ENCODE measurements around the gene L1CAM.

The L1CAM gene

DNA sequence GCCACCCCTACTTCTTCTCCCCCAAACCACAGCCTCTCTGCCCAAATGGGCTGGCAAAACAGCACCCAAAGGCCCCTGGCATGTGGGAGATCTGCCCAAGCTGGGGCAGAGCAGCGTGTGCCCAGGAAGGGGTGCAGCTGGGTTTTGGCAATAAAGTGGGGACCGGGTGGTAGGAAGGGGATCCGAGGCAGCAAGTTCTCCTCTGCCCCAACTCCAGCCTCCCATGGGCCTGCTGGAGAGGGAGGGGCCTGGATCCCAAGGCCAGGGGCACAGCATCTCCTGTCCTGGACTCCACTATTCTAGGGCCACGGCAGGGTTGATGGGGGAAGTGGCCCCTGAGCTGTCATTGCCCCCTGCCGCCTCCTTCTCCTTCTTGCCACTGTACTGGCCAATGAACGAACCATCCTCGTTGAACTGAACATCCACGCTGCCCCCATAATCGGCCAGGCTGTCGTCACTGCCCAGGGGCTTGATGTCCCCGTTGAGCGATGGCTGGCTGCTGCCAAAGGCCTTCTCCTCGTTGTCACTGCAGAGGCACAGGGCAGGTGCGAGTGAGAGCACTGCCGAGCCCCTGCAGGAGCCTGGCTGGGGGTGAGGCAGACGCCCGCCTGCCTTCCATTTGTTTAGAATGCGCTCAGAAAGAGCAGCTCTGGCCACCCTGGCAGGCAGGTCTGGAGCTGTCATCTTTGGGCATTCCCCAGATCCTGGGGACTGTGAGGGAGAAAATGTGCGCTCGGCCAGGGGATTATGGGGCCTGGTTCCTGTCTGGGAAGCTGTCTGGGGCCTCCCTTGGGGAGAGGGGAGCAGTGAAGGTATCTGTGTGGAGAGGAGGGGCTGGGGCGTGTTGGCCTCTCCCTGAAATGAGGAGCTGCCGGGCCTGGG, 23.4 kb downstream of the L1CAM start:
- DNase-seq = no peak

DNA sequence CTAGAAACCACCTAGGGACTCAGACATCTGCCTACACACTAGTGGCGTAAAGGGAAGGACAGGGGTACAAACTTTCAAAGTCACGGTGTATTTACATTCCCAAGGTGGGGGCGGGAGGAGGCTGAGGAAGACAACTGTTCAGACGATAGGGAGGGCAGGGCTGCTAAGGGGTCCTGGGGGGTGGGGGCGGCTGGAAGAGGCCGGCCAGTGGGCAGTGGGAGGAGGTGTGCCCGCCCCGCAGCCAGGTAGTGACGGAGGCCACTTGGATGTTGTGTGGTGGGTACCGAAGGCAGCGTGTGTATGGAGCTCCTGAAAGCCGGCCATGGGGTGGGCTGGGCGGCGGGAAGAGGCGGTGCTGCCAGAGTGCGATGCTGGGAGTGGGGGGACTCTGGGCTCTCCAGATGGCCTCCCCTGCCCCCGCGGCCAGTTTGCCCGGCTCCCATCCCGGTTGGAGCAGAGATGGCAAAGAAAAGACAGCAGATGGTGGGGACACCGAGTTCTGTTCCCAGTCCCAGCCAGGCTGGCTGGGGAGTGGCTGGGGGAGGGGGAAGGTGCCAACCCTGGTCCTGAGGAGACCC, 24.2 kb downstream of the L1CAM start:
- no peak for DNase-seq

DNA sequence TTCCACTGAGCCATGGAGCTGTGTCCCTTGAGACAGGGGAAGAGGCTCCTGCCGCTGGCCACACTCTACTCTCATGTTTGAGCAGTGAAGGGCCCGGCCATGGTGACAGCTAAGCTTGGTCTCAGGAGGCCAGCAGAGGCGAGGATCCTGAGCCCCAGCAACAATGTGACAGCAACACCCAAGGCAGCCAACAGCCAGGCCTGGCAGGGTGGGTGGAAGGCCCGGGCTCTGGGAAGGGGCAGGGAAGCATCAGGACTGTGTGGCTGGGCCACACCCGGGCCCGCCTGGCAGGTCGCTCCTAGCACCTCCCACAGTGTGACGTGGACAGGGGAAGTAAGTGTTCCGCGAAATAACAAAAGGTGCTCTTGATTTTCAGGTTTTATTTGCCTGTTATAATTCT, 24.8 kb downstream of the L1CAM start:
- no peak for DNase-seq

DNA sequence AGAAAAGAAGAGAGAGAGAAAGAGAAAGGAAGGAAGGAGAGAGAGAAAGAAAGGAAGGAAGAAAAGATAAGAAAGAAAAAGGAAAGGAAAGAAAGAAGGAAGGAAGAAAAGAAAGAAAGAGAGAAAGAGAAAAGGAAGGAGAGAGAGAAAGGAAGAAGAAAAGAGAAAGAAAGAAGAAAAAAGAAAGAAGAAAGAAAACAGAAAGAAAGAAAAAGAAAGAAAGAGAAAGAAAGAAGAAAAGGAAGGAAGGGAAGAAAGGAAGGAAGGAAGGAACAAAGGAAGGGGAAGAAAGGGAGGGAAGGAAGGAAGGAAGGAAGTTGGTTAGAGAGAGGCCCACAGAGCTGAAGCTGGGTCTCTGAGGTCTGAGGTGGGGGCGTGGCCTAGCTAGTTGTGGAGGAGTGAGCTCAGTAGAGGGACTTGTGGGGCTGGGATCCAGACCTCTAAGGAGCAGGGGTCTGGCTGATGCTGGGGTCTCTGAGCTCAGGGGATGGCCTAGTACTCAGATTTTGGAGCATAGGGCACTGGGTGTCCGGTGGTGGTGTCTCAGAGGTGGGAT, 28.5 kb downstream of the L1CAM start:
- no peak for DNase-seq

DNA sequence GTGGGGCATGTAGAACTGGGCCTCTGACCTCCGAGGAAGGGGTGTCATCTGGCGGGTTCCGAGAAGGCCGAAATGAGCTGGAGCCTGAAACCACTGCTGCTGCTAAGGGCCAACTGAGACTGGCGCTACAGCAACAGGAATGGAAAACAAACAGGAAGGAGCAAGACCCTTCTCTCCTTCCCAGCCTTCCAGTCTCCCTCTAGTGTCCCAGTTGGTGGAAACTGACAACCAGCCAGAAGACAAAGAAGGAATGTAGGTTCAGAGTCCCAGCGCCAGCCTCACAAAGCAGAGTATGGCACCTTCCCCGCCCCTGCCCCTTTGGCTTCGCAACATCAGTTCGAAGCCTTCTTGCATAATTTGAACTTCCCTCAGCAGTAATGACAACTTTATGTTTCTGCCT, 31.3 kb downstream of the L1CAM start:
- DNase-seq = no peak

DNA sequence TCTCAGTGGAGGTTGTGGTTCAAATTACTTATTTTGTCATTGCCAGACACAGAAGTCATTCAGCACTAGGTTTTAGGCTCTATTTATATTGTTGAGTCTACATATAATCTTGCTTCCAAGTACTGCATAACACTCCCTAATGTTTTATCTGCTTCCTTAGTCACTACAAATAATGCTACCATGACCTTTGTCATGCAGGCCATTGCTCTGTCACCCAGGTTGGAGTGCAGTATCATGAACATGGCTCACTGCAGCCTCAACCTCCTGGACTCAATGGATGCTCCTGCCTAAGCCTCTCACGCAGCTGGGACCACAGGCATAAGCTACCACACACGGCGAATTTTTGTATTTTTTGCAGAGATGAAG, 32.1 kb downstream of the L1CAM start:
- DNase-seq = no peak

DNA sequence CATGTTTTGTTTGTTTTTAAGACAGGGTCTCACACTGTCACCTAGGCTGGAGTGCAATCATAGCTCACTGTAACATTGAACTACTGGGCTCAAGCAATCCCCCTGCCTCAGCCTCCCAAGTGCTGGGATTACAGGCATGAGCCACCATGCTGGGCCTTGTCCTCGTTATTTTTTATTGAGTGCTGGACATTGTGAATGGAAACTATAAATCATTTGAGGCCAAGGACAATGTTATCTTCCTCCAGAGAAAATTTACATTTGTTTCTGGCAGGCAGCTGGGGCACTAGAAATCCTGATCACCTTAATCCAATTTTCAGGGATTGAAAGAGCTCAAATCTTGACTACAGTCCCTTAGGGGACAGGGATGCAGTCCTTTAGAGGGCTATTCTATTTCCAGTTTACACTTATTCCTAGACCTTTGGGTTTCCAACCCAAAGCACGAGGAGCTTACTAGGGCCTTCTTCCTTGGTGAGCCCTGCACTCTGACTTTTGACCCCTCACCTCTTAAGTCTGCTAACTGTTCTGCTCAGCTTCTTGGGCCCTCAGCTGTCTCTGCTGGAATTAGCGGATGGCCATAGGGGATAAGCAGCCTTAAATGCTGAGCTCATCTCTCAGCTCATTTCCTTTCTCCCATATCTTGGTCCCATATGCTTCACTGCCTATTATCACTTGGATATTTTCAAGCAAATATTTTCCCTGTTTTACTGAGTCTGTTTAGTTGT, 32.6 kb downstream of the L1CAM start:
- no peak for DNase-seq

DNA sequence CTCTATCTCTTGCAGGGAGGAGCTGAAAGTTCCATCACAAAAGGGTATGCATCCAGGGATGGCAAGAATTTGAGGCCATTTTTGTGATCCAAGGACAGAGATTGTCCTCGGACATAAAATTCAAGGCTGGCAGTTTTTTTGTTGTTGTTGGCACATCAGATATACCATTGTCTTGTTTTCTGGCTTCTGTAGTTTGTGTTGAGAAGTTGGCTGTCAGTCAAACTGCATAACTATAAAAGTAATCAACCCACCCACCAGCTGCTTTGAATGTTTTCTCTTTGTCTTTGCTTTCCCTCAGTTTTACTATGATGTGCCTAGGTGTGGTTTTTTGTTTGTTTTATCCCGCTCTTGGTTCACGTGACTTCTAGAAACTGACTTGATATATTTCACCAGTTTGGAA, 34.0 kb downstream of the L1CAM start:
- no peak for DNase-seq

DNA sequence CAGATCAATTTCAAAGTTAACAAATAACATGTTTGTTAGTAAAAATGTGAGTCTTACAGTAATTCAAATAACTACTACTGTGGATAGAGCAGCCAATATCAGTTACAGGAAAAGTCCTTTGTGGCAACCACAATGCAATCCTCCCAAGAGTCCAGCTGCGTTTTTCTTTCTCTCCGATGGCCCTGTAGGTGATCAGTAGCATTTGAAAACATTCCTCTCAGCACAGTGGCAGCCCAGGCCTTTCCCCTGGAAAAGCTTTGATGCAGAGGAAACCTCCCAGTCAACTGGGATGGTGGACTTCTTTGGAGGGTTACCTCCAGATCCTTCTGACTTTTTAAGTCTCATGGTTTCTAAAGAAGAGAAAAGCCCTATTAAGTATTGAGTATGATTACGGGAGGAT, 37.6 kb downstream of the L1CAM start:
- no peak for DNase-seq

DNA sequence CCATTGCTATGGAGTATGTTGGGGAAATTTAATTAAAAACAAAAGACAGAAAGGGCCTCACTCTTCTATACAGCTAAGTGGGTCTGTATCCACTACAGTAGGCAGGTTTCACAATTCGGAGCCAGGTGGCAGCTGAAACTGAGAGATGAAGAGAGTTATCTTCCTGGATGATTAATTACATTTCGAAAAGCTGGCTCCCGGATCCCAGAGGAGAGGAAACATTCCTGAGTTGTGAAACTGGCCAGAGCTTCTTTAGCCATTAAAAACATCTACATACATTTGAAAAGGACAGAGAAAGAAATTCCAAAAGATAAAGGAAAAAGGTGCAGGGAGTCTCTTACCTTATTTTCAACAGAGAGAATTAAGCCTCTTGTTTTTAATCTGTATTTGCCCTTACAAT, 40.1 kb downstream of the L1CAM start:
- DNase-seq = no peak

DNA sequence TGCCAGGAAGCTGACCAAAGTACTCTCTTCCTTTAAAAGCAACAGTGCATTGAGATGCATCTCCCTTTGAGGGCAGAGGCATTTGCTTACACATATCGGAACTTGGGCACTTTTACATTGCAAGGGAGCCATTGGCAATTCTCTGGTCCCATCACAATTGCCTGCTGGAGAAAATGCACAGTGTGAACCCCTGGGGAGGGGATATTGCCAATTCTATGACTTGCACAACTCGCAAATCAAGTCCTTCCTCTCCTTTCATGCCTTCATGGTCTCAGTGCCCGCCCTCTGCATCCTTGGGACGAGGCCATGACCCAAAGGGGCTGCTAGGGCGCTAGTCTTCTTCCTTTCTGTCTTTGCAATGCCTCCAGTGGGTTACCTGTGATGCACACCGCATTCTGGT, 40.8 kb downstream of the L1CAM start:
- no peak for DNase-seq

DNA sequence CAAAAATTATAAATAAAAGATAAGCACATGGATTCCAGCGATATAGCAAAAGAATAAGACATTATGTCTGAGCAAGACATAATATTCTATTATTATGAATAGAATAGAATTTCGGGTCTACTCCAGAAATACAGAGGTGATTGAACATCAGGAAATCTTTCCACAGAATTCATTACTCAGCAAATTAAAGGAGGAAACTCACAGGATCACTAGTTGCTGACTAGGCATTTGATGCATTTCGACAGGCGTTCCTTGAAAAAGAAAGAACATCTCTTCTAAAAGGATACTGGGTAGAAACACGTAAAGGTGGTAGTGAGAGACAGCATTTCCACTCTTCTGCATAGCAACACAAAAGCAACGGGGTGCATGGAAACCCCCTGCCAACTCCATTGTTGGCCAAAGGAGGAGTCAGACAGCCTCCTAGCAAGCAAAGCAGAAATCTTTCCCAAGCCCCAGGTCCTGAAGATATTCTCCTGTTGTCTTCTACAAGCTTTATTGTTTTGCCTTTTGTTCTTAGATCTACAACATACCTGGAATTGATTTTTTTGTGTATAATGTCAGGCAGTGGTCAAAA, 41.4 kb downstream of the L1CAM start:
- no peak for DNase-seq

DNA sequence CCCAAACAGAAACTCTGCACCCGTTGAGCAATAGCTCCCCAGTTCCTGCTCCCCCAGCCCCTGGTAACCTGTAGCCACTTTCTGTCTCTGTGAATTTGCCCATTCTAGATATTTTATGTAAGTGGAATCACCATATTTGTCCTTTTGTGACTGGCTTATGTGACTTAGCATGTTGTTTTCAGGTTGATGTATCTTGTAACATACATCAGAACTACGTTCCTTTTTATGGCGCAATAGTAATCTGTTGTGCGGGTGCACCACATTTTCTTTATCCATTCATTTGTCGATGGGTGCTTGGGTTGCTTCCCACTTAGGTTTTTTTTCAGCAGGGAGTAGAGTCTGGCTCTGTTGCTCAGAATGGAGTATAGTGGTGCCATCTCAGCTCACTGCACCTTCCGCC, 49.1 kb downstream of the L1CAM start:
- no peak for DNase-seq

DNA sequence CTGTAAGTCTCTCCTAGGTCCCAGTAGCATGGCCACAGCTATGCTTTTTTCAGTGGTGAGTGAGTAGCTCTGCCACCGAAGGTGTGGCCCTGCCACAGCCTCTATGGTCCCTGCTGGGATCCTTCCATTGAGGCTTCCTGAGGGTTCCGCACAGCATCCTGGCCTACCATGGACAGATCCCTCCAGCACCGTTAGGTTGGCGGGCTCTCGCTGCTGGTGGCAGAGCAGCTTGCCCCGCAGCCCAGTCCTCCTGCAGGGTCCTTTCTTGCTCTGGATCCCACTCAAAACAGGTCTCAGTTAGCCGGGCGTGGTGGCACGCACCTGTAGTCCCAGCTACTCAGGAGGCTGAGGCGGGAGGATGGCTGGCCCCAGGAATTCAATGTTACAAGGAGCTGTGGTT, 53.2 kb downstream of the L1CAM start:
- DNase-seq = no peak

DNA sequence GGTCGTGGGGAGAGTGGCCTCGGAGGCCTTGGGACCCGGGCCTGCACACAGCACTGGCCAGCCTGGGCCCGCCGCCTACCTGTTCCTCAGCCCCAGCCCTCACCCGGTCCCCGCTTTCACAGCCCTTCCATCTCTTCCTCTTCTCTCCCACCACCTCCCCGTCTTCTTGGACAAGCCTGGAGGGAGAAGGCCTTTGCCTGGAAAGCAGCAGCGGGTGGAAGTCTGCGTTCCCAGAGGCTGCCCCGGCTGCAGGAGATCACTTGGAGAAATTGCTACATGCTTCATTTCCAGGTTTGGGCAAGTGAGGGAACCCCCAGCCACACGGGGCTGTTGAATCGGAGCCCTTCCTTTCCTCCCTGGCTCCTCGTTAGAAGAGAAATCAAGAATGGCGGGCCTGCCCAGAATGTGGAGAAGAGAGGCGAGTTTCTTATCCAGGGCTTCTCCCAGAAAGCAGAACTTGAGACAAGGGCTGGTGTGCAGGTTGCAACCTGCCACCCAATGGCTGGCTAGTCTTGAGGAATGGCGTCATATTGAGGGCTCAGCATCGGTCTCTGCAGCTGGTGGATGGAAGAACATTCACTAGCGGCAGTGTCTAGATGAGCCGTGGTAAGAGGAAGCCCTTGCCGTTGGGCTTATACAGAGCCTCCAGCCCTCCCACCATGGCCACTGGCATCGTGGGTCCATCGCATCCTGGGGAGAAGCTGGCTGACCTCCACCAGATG, 54.4 kb downstream of the L1CAM start:
- no peak for DNase-seq

DNA sequence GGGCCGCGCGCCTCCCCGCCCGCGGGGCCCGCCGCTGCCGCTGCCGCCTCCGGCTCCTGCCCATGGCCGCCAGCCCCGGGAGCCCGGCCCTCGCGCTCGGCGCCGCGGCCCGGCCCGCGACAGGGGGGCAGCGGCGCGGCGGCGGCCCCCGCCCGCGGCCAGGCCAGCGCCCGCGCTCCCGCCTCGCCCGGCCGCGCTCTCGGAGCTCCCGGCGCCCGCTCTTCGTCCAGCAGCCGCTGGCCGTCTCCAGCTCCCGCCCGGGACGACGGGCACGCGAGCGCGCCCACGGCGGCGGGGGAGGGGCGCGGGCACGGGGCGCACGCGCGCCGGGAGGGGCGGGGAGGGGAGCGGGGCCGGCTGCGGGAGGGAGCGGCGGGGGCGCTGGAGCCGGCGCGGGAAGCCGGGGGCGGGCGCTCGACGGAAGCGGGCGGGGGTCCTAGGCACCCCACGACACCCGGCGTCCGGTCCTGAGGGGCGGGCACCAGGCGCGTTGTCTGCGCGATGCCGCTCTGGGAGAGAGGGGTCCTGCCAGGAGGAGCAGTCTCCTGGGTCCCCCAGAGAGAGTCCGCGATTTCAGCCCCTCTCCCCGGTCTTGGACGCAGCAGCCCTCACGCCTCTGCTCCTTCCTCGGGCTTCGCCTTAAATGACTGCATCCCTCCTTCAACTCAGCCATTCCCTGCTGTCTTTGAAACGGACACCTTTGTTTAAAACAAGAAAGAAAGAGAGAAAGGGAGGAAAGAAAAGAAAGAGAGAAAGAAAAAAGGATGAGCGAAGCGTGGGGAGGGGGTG, 55.1 kb downstream of the L1CAM start:
- no peak for DNase-seq

DNA sequence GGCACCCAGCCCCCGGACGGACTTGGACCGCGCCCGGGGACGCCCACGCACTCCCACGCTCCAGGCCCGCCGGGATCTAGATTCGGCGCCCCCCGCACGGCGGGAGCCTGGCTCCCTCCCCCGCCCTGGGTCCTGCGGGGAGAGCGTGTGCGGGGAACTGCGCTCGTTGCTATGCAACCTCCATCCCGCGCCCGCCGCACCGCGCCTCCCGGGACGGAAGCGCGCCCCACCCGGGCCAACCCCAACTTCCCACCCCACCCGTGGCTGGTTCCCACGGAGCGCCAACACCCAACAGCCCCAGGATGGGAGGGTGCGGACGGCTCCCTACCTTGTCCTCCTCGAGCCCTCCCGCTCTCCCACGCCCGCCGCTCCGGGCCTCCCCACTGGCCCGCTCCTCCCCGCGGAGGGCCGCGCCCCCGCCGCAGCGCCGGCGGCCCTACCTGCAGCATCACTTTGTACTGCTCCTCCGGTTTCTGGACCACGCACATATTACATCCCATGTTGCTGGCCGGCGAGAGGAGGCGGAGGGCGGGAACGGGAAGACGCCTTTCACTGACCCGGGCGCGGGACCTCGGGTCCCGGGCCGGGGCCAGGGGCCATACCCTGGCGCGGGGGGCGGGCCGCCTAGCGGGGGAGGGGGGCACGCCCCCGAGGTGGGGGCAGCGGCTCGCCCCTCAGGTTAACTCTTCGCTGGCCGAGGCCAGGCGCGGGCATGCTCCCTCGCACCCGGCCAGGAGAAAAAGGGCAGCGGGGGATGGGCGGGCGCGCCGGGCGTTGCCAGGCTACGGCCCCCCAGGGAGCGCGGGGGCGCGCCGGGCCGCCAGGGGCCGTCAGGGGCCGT, 56.0 kb downstream of the L1CAM start, which contains the start of gene PDZD4:
Gene PDZD4, minus strand, starts transcription at position 746 of the 841 bp plus-strand sequence. Its CDS starts 246 bp downstream, at position 500.
- no peak for DNase-seq

DNA sequence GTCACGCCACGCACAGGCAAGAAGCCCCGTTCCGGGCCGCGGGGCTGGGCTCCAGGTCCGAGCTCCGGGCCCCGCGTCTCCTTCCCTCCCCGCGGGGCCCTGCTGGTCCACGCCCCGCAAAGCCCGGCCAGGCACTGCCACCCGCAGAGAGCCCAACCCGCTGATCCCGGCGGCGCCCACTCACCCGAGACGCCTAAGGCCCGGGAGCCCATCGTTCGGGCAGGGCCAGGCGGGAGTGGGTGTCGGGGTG, 56.5 kb downstream of the L1CAM start:
- DNase-seq = no peak

DNA sequence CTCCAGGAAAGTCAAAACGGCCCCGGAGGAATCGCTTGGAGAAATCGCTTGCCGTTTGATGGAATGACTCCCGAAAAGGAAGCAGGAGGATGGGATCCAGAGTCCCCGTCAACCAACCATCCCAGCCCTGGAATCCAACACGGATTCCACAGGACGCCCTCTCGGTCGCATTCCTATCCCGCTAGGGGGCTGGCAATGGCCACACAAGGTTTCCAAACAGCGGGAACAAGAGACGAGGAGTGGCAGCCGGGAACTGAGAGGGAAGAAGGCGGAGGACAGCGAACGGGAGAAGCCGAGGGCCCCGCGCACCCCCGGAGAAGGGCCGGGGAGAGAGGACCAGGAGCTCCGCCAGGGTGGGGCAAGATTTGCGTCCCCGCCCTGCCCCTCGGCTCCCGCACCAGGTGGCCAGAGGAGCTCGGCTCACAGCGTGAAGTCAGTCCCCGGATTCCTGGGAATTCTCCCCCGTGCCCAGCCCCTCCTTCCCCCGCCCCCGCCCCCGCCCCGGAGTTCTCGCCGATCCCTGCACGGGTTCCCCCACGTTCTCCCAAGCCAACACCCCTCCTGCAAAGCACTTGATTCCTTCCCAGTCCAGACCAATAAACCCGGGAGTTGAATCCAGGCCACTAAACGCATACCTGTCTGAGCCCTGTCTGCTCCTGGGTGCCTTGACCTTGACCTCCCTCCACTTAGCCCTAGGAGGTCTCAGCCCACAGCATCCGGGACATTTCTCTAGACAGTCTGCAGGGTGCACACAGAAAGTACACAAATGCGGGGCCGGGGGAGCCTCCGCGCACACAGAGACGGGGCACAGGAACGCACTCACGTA, 57.0 kb downstream of the L1CAM start:
- no peak for DNase-seq

DNA sequence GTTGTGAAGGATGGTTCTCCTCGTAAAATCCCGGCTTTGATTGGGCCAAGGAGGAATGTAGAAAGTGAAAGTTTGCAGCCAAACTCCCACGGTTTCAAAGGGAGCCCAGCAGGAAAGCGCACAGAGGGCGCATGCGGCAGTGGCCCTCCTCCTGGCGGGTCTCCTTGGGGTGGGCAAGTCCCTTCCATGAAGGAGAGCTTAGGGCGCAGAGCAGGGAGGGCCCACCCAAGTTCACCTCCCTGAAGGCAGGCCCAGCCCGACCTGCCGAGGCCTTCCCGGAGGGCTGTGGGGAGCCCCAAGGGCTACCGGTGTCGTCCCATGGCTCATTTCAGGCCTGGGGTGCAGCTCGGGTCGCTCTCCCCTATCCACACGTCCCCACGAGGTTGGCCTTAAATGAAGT, 57.7 kb downstream of the L1CAM start:
- DNase-seq = no peak
